Measurements from ENCODE around the gene RHCE. TPM values are rescaled to one million over a fixed set of nuclear protein-coding genes. Genes with fewer than 3 reads are reported as not detected.

Gene RHCE
- total and polyA plus RNA-seq, 2 of the 8 experiments (the other 6 are each of a cell fraction or from before 2014, with no cell fraction given), result 0.23 to 0.50 TPM

DNA sequence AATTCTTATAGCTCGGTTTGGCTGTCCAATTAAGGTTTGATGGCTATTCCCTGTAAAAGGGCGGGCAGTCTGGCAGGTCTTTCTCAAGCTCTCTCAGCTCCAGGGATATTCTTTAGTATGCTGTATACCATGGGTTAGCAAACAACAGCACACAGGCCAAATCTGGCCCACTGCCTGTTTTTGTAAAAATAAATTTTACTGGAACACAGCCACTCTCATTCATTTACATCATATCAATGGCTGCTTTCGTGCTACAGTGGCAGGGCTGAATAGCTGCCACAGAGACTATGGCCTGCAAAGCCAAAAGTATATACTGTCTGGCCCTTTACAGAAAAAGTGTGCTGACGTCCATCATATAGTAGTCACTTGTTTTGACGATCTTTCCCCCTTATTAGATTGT lies 42.1 kb upstream of the RHCE start:
- H3K27ac ChIP-seq (ENCODE audit: low read depth, low read length), result no peak overlapping the region
- H2BK120ac ChIP-seq (replicated peaks; ENCODE audit: low read depth, low read length), result no peak overlapping the region
- POLR2A ChIA-PET (ENCODE audit: partially characterized antibody), result interaction anchor here (0.6 to 1.4 kb wide), 3 partner anchors 10 to 32 kb away, joined by 3 read pairs; partner anchors contain the start of gene MACO1
- no peak overlapping the region for H2BK5ac ChIP-seq (ENCODE audit: low read depth, low read length)
- H2AK5ac ChIP-seq (ENCODE audit: low read depth, low read length), result no peak overlapping the region
- no peak overlapping the region for H2BK15ac ChIP-seq (ENCODE audit: low read length)
- H4K8ac ChIP-seq (ENCODE audit: extremely low read depth, insufficient read depth, low read length), result no peak overlapping the region
- H3K4me1 ChIP-seq (replicated peaks in 1 of 4; ENCODE audit: control insufficient read depth in 3 of 4, insufficient read depth in 4 of 4, low read length in 3 of 4), result no peaks in the 10 kb centered on the region
- peaks cover 0 to 5% of the 10 kb centered on the region in 2 experiments for H4K20me1 ChIP-seq (replicated peaks in 1 of 2; ENCODE audit: control insufficient read depth in 1 of 2, insufficient read depth in 2 of 2, low read length in 2 of 2)
- H4K5ac ChIP-seq (ENCODE audit: insufficient read length, low read depth, low read length), result no peak overlapping the region
- H3K9me3 ChIP-seq (ENCODE audit: insufficient read depth in 2 of 2, low read depth in 1 of 2, low read length in 1 of 2), result no peaks in the 10 kb centered on the region
- WGBS, 2 experiments (ENCODE audit: extremely low coverage in 1 of 2, insufficient coverage in 1 of 2, insufficient read length in 1 of 2, insufficient replicate concordance in 2 of 2, low coverage in 1 of 2, low lambda C conversion rate in 2 of 2, missing lambda C conversion rate in 1 of 2), result 84% methylated on average over 5 of the region's 5 CpGs; no CpG with 5 or more reads in 1 of the 2 experiments
- no peak overlapping the region for H3K4me2 ChIP-seq (ENCODE audit: insufficient read depth in 1 of 2, low read depth in 2 of 2, low read length in 2 of 2)
- no peak overlapping the region for H3K4me3 ChIP-seq (ENCODE audit: extremely low read depth in 1 of 4, insufficient read depth in 2 of 4, low read depth in 3 of 4, low read length in 4 of 4)
- H3K4ac ChIP-seq (replicated peaks; ENCODE audit: insufficient read length, low read depth, low read length), result no peak overlapping the region
- H3K79me2 ChIP-seq (ENCODE audit: control insufficient read depth in 1 of 2, insufficient read depth in 2 of 2, low read length in 2 of 2), result no peaks in the 10 kb centered on the region
- no peaks in the 10 kb centered on the region for H3K27me3 ChIP-seq (replicated peaks in 1 of 4; ENCODE audit: control insufficient read depth in 3 of 4, extremely low read depth in 1 of 4, insufficient read depth in 3 of 4, low read length in 3 of 4)
- no peak overlapping the region for H3K23ac ChIP-seq (ENCODE audit: insufficient read length)
- no peak overlapping the region for H2AFZ ChIP-seq (ENCODE audit: low read length)
- peaks cover 0 to 11% (median 5%) of the 10 kb centered on the region in 4 experiments; a peak in 4 of 8 replicates for H3K36me3 ChIP-seq (ENCODE audit: control insufficient read depth in 2 of 4, insufficient read depth in 4 of 4, low read length in 3 of 4)
- no peaks in the 10 kb centered on the region for H3K79me1 ChIP-seq (ENCODE audit: low read depth, low read length)
- no peak for DNase-seq (ENCODE audit: low read depth in 1 of 2, low spot score in 2 of 2)
- no peak overlapping the region for H3K56ac ChIP-seq (replicated peaks; ENCODE audit: insufficient read length, low read depth, low read length)
- no peak overlapping the region for H2BK12ac ChIP-seq (ENCODE audit: low read depth, low read length)
- H2BK20ac ChIP-seq (ENCODE audit: low read length), result no peak overlapping the region
- no peak overlapping the region for H3K14ac ChIP-seq (ENCODE audit: insufficient read length)
- H3K18ac ChIP-seq (ENCODE audit: extremely low read depth, low read length), result no peak overlapping the region
- CTCF ChIA-PET (ENCODE audit: partially characterized antibody), result interaction anchor here (0.7 to 1.2 kb wide), 5 partner anchors 24 to 348 kb away, joined by 3 read pairs; no protein-coding TSS in a partner anchor
- H3K9ac ChIP-seq (replicated peaks in 1 of 4; ENCODE audit: extremely low read depth in 1 of 4, low read depth in 3 of 4, low read length in 3 of 4), result no peak overlapping the region
- no peak overlapping the region for H4K91ac ChIP-seq (replicated peaks; ENCODE audit: insufficient read length, low read length)
- no peaks in the 10 kb centered on the region for H3K23me2 ChIP-seq (ENCODE audit: low read depth, low read length)
- no peak for FAIRE-seq
- TF ChIP-seq CHD2 (IDR thresholded peaks at IDR 0.05; ENCODE audit: low read length), result no peak
- no peak for TF ChIP-seq MAFK (IDR thresholded peaks at IDR 0.05; ENCODE audit: low read depth, low read length)
- no peak for TF ChIP-seq EP300 (IDR thresholded peaks at IDR 0.05; ENCODE audit: borderline replicate concordance in 1 of 2, low read depth in 2 of 2, low read length in 2 of 2)
- no peak for TF ChIP-seq ZNF274 (IDR thresholded peaks at IDR 0.05; ENCODE audit: borderline replicate concordance, extremely low read depth, low read length)
- TF ChIP-seq GABPA (IDR thresholded peaks at IDR 0.05; ENCODE audit: borderline replicate concordance, insufficient read depth, low read length), result no peak
- no peak for TF ChIP-seq HDAC6 (IDR thresholded peaks at IDR 0.05; ENCODE audit: low read depth, low read length)
- TF ChIP-seq CHD1 (IDR thresholded peaks at IDR 0.05; ENCODE audit: low read depth, low read length), result no peak
- TF ChIP-seq SIRT6 (IDR thresholded peaks at IDR 0.05; ENCODE audit: low read length), result no peak
- TF ChIP-seq TBP (IDR thresholded peaks at IDR 0.05; ENCODE audit: low read depth, low read length), result no peak
- no peak for TF ChIP-seq CTCF (IDR thresholded peaks at IDR 0.05; ENCODE audit: control extremely low read depth in 1 of 3, insufficient read depth in 1 of 3, low read depth in 1 of 3, low read length in 3 of 3)
- TF ChIP-seq CEBPB (IDR thresholded peaks at IDR 0.05; ENCODE audit: low read depth, low read length), result no peak
- TF ChIP-seq SIN3A (conservative IDR thresholded peaks at IDR 0.05 in 1 of 2, IDR thresholded peaks at IDR 0.05 in 1 of 2; ENCODE audit: low read depth in 1 of 2, low read length in 2 of 2), result no peak

Measured in H1 (cell line).